NK-92 (cell line): ENCODE measurements around the gene PRKG2.
"Not testable (repeated sequence)": the region's sequence is repeated elsewhere in the genome, so short reads cannot be mapped to it uniquely, and the experiment has no call there.

Experiments
- DNase-seq: peaks from one replicate; lab custom pipeline; 2025; ENCODE audit not compliant: unreplicated experiment; lab: John Stamatoyannopoulos, UW

The PRKG2 gene

DNA sequence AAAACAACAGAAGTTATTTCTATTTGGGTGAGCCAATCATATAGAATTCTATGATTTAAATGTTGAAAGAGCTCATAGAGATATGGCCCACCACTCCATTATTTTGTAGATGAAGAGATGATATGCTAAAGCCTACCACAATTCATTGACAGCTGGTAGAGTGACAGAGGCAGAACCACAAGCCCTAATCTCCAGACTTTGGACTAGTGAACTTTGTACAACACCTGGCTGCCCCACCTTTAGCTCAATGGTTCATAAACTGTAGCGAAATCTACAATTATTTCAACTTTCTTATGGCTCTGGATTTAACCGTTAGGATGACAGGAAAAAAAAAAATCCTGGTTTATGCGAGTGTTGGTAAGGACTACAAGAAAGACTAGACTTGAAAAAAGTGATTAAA lies 50.9 kb downstream of the PRKG2 start:
- no peak for DNase-seq

DNA sequence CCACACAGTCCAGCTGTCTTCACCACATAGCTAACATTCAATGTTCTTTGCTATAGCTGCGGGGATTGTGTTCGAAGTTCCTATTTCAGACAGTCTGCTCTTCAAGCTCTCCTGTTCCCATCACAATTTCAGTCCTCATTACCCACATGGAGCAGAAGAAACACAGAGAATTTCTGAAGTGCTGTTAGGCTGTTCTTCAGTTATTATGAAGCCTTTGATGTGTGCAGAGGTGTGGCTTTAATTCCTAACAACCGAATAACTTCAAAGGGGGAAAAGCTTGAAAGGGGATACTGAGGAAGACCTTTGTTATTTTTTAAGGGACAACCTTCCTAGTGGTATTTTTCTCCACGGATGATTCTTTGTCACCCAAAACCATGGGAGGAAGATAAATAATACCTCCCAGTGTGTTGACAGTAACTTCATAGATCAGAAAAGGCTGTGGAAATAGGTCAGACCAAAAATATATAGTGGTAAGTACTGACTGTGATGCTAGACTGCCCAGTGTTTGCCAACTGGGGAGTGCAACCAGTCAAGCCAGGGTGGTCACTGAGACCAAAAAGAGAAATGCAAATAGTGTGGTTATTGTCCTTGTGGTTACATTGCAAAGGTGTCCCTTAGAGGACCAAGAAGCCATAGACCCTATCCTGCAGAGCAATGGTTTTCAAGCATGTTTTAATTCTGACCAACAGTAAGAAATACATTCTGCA lies 52.1 kb downstream of the PRKG2 start:
- no peak for DNase-seq

DNA sequence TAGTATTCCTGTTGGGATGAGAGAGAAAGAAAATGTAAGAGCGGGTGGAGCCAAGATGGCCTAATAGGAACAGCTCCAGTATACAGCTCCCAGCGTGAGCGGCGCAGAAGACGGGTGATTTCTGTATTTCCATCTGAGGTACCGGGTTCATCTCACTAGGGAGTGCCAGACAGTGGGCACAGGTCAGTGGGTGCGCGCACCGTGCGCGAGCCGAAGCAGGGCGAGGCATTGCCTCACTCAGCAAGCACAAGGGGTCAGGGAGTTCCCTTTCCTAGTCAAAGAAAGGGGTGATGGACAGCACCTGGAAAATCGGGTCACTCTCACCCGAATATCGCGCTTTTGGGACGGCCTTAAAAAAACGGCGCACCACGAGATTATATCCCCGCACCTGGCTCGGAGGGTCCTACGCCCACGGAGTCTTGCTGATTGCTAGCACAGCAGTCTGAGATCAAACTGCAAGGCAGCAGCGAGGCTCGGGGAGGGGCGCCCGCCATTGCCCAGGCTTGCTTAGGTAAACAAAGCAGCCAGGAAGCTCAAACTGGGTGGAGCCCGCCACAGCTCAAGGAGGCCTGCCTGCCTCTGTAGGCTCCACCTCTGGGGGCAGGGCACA lies 61.2 kb downstream of the PRKG2 start:
- not testable (repeated sequence) for DNase-seq

DNA sequence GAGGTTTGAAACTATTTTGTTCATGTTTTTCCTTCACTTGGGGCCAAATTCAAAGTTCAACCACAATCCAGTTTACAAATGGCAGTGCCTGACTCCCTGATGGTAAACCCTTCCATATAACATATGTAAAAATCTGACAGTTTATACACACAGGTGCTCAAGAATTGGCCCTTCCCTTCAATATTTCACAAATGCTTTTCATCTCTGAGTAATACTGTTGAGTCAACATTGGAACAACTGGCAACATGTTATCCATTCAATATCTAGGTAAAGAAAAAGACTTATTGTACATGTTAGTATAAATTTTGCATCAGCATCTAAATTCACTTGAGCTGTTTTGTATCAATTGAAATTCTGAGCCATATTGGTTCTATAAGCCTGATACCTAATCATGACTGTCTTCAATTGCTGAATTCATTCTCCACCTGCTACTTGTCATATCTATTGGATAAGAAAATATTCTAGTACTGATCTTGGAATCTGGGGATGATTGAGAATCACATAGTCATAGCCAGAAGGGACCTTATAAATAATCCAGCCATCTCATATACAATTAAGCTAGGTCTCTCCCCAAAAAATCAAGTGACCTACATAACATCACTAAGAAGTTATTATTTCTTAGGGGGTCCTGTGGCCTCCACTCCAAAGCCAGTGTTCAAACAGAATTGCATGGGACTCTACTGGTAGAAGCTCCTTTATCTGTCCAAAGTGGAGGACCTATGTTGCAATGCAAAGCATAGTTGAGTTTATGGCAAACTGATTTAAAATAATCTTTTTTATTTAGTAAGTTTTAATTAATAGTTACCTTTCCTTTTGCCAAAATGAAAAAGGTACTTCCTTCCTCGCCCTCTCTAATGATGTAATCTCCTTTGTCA lies 61.9 kb downstream of the PRKG2 start:
- no peak for DNase-seq

DNA sequence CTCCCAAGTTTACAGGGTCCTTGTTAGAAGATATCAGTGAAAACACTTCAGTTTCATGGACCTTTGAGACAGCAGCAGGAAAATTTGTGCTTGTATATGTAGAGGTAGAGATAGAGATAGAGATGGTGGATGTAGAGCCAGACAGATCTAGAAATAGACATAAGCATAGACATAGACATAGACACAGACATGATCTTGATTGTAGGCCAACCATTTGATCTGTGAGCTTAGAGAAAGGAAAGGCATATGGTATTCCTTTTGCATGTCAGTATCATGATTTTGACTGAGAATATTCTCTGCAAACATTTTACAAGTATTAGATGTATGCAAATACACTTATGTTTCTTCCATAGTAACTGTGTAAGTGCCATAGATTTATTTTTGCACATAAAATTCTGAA lies 65.0 kb downstream of the PRKG2 start:
- DNase-seq: no peak

DNA sequence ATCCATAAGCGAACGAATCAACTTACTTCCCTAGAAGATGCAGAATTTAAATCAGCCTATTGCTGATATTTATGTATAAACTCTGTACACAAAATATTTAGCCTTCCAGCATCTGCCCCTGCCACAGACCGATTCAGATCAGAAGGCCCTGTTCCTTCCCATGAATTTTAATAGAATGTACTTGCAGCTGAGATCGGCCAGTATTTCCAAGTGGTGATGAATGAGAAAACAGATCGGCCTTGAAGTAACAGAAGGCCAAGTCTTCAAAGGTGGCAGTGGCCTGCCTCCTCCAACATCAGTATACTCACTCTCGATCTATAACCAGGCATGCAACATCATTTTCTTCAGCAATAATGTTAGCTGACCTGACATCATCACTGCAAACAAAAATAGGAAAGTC lies 66.4 kb downstream of the PRKG2 start:
- DNase-seq: no peak

DNA sequence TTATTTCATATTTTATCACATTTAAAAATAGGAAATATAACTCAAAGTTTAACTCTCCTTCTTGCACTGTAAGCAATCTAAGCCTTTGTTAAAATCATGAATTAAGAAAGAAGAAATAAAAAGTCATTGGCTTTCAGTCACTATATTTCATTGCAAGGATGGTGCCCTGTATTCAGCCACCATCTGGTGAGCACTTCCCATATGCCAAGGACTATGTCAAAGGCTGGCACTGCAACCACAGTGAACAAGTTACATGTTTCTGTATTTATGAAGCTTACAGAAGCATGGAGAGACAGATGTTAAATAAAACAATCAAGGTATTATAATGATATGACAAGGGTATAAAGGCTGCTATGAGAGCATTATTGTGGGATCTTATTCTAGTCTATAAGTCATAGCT lies 68.6 kb downstream of the PRKG2 start:
- DNase-seq: no peak

DNA sequence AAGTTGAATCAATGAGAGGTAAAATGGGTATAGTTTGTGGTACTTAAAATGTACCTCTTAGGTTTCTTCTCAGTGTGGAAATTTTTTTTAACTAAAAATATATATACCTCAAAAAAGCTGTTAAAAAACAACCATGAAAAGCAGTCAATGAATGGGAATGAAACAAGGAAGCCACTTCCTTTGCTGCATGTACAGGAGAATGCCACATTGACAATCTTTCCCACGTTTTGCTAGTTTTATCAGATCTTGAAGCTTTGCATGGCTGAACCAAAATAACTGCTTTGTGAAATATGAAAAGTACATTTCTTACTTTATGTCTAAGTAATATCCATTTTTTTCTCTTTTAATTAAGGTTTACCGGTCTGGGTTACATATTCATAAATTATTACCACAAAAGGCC lies 71.8 kb downstream of the PRKG2 start:
- DNase-seq: no peak

DNA sequence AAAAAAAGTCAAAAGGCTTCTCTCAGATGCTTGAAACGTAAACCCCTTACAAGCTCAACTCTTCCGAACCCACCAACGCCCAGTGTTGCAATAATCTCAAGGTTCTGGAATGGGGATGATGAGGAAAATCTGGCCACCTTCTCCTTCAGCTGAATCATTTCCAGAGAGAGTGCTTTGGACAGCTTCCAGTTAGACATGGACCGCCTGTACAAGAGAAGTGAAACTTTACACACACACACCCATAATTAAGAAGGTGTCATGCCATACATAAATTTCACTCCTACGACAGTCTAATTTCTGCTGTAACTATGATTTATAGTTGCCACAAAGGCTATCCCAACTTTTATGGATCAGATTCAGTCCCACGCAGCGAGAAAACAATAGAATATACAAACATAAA lies 72.3 kb downstream of the PRKG2 start:
- DNase-seq: no peak

DNA sequence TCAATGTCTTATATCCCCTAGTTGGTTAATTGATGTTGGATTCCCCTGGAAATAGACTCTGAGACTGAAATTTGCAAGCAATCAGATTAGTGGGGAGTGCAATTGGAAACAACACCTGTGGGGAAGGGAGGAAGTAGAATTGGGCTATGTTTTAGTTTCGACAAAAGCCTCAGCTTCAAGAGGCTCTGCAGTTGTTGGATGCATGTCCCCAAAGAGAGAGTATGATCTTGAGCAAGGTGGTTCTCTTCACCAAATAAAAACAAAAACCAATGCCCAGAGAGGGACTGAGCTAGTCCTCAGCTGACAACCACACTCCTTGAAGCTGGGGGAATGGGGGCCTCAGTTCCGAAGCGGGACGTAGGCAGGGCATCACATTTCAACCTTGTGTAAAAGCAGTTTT lies 77.1 kb downstream of the PRKG2 start:
- no peak for DNase-seq

DNA sequence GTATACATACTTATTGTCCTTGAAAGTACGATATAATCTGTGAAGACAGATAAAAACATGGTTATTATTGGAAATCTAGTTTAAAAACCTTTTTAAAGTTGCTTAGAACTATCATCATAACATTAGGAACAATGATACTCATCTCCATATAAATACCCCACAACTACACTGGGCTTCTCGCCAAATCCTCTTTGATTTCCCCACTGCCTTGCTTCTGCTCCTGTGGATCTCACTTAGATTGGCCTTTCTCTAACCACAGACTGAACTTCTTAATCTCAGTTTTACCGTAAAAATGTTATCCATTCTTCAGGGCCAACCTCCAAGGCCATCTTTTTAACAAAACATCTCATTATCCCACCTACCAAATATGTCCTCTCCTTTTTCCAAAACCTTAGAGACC lies 77.6 kb downstream of the PRKG2 start:
- DNase-seq: no peak

DNA sequence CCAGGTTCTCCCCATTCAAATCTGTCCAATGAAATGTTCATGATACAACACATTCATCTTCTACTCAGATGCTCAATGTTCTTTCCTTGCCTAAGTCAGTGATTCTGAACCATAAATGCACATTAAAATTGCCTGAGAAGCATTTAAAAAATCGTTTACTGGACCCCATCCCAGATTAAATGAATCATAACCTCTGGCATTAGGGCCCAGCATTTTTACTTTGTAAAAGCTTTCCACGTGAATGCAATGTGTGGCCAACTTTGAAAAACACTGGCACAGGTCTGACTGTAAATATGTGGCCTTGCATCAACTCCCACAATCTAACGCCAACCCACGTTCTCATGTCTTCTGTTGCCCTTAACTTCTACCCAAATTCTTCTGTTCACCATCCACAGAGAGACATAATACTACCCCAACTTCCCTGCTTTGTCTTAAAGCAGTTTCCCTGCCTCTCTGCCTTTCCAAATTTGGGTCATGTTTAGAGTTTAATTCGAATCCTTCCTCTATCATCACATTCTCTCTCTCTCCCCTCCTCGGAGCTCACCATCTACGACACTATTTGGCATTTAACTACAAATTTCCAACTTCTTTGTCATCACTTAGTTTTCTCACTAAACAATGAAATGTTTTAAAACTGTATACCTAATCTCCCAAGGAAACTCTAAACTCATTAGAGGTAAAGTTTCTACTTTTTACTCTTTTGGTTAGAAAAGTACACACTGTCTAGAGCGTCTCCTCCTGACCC lies 78.7 kb downstream of the PRKG2 start:
- DNase-seq: no peak

DNA sequence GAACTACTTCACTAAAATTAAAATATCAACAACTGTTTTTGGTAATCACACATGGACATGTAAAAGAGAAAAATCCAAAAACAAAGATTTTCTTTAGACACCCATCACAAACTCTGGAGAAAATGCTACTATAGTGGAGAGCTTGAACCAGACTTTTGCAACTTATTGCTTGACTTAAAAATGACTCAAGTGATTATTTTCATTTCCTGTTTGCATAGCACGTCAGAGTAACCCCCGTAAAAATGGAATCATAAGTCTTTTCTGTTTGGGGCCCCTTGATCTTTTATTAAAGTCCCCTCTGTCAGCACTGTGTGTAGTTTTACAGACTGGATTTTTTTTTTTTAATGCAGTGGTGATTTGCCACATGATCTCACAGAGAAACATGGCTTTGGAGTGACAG lies 79.5 kb downstream of the PRKG2 start:
- DNase-seq: no peak

DNA sequence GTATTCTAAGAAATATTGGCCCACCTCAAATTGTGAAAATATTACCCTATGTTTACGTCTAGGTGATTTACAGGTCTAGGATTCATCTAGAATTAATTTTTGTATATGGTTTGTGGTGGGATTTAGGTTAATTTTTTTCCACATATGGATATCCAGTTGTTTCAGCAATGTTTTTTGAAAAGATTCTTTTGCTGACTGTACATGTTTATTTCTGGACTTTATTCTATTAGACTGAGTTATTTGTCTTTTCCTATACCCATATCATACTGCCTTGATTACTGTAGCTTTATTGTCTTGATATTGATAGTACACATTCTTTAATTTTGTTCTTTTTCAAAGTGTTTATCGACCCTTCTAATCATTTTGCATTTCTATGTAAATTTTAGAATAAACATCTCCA lies 83.5 kb downstream of the PRKG2 start:
- no peak for DNase-seq

DNA sequence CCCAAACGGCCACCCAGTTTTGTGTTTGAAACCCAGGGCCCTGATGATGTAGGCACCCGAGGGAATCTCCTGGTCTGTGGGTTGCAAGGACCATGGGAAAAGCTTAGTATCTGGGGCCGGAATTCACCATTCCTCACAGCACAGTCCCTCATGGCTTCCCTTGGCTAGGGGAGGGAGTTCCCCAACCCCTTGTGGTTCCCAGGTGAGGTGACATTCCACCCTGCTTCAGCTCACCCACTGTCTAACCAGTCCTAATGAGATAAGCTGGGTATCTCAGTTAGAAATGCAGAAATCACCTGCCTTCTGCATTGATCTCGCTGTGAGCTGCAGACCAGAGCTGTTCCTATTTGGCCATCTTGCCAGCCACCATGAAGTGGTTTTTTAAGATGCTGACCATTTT lies 84.0 kb downstream of the PRKG2 start:
- DNase-seq: no peak

DNA sequence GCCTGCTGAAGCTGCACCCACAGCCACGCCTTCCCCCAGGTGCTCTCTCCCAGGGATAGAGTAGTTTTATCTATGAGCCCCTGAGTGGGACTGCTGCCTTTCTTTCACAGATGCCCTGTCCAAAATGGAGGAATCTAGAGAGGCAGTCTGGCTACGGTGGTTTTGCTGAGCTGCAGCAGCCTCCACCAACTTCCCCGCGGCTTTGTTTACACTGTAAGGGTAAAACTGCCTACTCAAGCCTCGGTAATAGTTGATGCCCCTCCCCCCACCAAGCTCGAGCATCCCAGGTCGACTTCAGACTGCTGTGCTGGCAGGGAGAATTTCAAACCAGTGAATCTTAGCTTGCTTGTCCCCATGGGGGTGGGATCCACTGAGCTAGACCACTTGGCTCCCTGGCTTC lies 84.5 kb downstream of the PRKG2 start:
- no peak for DNase-seq

DNA sequence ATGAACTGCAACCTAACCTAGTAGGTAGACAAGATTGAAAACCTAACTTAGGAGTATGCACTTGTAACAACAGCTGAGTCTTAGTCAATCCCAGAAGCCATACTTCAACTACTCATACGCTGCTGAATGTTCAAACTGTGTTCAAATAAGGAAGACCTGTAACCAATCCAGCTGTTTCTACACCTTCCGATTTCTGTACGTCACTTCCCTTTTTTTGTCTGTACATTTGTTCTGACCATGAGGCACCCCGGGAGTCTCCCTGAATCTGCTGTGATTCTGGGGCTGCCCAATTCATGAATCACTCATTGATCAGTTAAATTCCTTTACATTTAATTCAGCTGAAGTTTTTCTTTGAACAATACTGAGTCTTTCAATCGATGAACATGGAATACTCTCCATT lies 95.0 kb downstream of the PRKG2 start:
- DNase-seq: no peak

DNA sequence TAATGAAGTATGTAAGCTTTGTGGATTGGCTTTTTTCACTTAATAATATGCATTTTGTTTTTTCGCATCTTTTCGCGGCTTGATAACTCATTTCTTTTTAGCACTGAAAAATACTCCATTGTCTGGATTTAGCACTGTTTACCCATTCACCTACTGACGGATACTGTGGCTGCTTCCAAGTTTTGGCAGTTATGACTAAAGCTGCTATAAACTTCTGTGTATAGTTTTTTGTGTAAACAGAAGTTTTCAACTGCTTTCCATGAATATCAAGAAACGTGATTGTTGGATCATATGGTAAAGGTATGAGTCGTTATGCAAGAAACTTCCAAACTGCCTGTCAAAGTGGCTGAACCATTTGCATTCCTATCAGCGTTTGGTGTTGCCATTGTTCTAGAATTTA lies 96.9 kb downstream of the PRKG2 start:
- no peak for DNase-seq

DNA sequence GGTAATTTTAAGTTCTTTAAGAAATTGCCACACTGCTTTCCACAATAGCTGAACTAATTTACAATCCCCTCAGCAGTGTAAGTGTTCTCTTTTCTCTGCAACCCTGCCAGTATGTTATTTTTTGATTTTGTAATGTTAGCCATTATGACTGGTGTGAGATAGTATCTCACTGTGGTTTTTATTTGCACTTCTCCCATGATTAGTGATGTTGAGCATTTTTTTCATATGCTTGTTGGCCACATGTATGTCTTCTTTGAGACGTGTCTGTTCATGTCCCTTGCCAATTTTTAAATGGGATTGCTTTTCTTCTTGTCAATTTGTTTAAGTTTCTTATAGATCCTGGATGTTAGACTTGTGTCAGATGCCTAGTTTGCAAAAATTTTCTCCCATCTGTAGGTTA lies 98.5 kb downstream of the PRKG2 start:
- DNase-seq: no peak

DNA sequence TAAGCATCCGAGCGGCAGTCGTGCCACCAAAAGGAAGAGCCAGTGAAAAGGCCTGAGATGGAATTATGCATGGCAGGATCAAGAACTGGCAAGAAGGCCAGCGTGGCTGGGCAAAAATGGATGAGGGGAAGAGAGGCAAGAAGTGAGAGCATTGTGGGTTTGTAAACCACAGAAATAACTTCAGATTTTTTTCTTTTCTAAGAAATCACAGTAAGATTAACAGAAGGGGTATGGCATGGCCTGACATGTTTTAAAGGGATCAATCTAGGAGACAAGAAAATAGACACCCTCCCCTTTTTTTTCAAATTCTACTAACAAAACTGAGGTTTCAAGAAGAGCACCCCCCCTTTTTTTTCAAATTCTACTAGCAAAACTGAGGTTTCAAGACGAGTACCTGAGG lies 102.0 kb downstream of the PRKG2 start:
- no peak for DNase-seq

DNA sequence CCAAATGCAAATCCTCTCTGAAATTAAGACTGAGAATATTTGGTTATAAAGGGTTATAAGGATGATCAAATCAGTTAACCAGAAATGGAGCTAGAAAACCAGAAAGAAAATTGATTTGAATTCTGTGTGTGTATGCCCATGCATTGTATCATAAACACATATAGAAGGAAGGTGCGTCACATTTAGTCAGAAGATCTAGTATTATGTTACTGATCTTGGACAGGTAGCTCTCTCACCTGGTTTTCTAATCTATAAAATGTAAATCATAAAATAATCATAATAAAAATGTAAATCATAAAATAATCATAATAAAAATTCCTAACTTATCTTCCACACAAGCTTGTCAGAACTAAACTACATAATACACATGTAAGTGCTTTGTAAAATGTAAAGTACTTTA lies 105.7 kb downstream of the PRKG2 start:
- no peak for DNase-seq

DNA sequence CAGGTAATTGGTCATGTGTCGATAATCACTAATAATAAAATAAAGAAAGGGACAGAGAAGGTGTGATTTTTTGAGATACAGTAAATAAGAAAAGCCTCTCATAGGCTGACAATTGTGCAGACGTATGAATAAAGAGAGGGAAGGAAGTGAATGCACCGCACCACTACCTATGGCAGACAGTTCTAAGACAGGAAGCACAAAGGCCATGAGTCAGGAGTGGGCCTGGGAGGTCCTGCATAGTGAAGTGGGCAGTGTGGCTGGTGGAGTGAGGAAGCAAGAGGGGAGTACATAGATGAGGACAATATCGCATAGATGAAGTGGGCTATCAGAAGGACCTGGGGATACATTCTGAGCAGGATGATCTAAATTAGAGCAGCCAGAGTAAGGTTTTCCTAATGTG lies 108.9 kb downstream of the PRKG2 start:
- no peak for DNase-seq
